GM21381 (cell line): ENCODE data around the gene CXCR5.
"Not testable (repeated sequence)": the region's sequence is repeated elsewhere in the genome, so short reads cannot be mapped to it uniquely, and the experiment has no call there.

Experiments used
- ATAC-seq: cut with Tn5 transposase; IDR thresholded peaks from one replicate; pipeline ENCODE4 v1.9.1; 2021; ENCODE audit warnings: mild to moderate bottlenecking, moderate library complexity; ENCODE audit not compliant: unreplicated experiment

Gene CXCR5

GRCh38 chr11:118883368-118884071 is at the start of gene CXCR5:
CXCR5 (plus strand) TSS chr11:118883892; CDS start chr11:118883942, 50 bp downstream.
- ATAC-seq: peak; percentile 67

GRCh38 chr11:118834427-118835028 is 49.2 kb upstream of the CXCR5 start:
- ATAC-seq: no peak

GRCh38 chr11:118837868-118838267 is 45.8 kb upstream of the CXCR5 start:
- ATAC-seq: no peak

GRCh38 chr11:118838905-118839553 is 44.7 kb upstream of the CXCR5 start:
- ATAC-seq: peak; percentile 64

GRCh38 chr11:118841469-118842242 is 42.0 kb upstream of the CXCR5 start:
- peak; percentile 64 for ATAC-seq

- no peak for ATAC-seq
Observed at GRCh38 chr11:118842369-118842768, 41.3 kb upstream of the CXCR5 start.

GRCh38 chr11:118842843-118843242 is 40.8 kb upstream of the CXCR5 start:
- ATAC-seq: not testable (repeated sequence)

GRCh38 chr11:118843565-118843964 is 40.1 kb upstream of the CXCR5 start:
- no peak for ATAC-seq

- ATAC-seq: no peak
Observed at GRCh38 chr11:118845369-118845768, 38.3 kb upstream of the CXCR5 start.

- no peak for ATAC-seq
Observed at GRCh38 chr11:118846181-118846935, 37.3 kb upstream of the CXCR5 start.

GRCh38 chr11:118849825-118850224 is 33.9 kb upstream of the CXCR5 start:
- ATAC-seq: no peak

- ATAC-seq: peak; percentile 78
Observed at GRCh38 chr11:118851970-118852369, 31.7 kb upstream of the CXCR5 start.

GRCh38 chr11:118853678-118854077 is 30.0 kb upstream of the CXCR5 start:
- no peak for ATAC-seq

- no peak for ATAC-seq
Observed at GRCh38 chr11:118856314-118856713, 27.4 kb upstream of the CXCR5 start.

GRCh38 chr11:118857385-118857784 is 26.3 kb upstream of the CXCR5 start:
- ATAC-seq: no peak

GRCh38 chr11:118859973-118860372 is 23.7 kb upstream of the CXCR5 start:
- no peak for ATAC-seq

GRCh38 chr11:118868659-118869058 is 15.0 kb upstream of the CXCR5 start:
- no peak for ATAC-seq

- ATAC-seq: peak; percentile 61
Observed at GRCh38 chr11:118870396-118871343, 13.0 kb upstream of the CXCR5 start.

GRCh38 chr11:118872403-118872821 is 11.3 kb upstream of the CXCR5 start:
- ATAC-seq: no peak
